SHP77 (cell line): ENCODE measurements around the gene PRKAR1B.

Experiments
- DNase-seq, 2 experiments: peaks; one replicate each; lab custom pipeline; 2025; lab: John Stamatoyannopoulos, UW

The PRKAR1B gene

GRCh38 chr7:691361-692045 lies 35.6 kb downstream of the PRKAR1B start:
- no peak for DNase-seq

- DNase-seq, result no peak
Measured at GRCh38 chr7:690478-691360, 36.4 kb downstream of the PRKAR1B start.

GRCh38 chr7:685540-685939 lies 41.5 kb downstream of the PRKAR1B start:
- no peak for DNase-seq

GRCh38 chr7:684416-684815 lies 42.7 kb downstream of the PRKAR1B start:
- no peak for DNase-seq

- no peak for DNase-seq
Measured at GRCh38 chr7:683526-684205, 43.4 kb downstream of the PRKAR1B start.

- DNase-seq, result no peak
Measured at GRCh38 chr7:682810-683209, 44.3 kb downstream of the PRKAR1B start.

GRCh38 chr7:681551-682307 lies 45.4 kb downstream of the PRKAR1B start:
- DNase-seq, result no peak

- no peak for DNase-seq
Measured at GRCh38 chr7:680411-681127, 46.5 kb downstream of the PRKAR1B start.

- no peak for DNase-seq
Measured at GRCh38 chr7:676972-677385, 50.1 kb downstream of the PRKAR1B start.

GRCh38 chr7:676246-676971 lies 50.7 kb downstream of the PRKAR1B start:
- no peak for DNase-seq

- DNase-seq, result no peak
Measured at GRCh38 chr7:674454-675410, 52.3 kb downstream of the PRKAR1B start.

GRCh38 chr7:673681-674453 lies 53.2 kb downstream of the PRKAR1B start:
- DNase-seq, result no peak

GRCh38 chr7:672891-673290 lies 54.2 kb downstream of the PRKAR1B start:
- no peak for DNase-seq

GRCh38 chr7:671415-672042 lies 55.6 kb downstream of the PRKAR1B start:
- no peak for DNase-seq

- no peak for DNase-seq
Measured at GRCh38 chr7:670501-671390, 56.3 kb downstream of the PRKAR1B start.

GRCh38 chr7:668958-669357 lies 58.1 kb downstream of the PRKAR1B start:
- no peak for DNase-seq
